Keratinocyte (primary cell): ENCODE results near the gene FGGY. TPM values are rescaled to one million over a fixed set of nuclear protein-coding genes. Genes with fewer than 3 reads are reported as not detected.

Source experiments
- DNase-seq: peaks from one replicate; pipeline ENCODE4 v3.0.0-alpha.2; 2011; ENCODE audit warnings: low read depth, missing footprints, low spot score
- FAIRE-seq: peaks from 2 replicates; lab custom pipeline; 2011; peaks lifted over from hg19 to GRCh38; lab: Jason Lieb, UNC
- H2AFZ ChIP-seq: 2 replicates; pipeline ENCODE4 v1.6.0; 2012; ENCODE audit warnings: low read length, control low read depth, inconsistent platforms; ENCODE audit not compliant: control insufficient read depth
- H3K27ac ChIP-seq: 2 replicates; pipeline ENCODE4 v1.5.1; 2011; ENCODE audit warnings: low read length; ENCODE audit not compliant: control insufficient read depth, insufficient read depth
- H3K27me3 ChIP-seq: 3 replicates; pipeline ENCODE4 v1.6.0; 2011; ENCODE audit warnings: low read length; ENCODE audit not compliant: control insufficient read depth, insufficient read depth; ENCODE audit errors: extremely low read depth
- H3K36me3 ChIP-seq, 2 experiments: 2 replicates in 1 of 2; 3 replicates in 1 of 2; pipeline ENCODE4 v1.5.1; 2011; ENCODE audit warnings: low read length in 2 of 2, mild to moderate bottlenecking in 1 of 2; ENCODE audit not compliant: control insufficient read depth in 2 of 2, insufficient read depth in 2 of 2; ENCODE audit errors: extremely low read depth in 1 of 2
- H3K4me1 ChIP-seq: 3 replicates; pipeline ENCODE4 v1.5.1; 2011; ENCODE audit warnings: low read length; ENCODE audit not compliant: control insufficient read depth, insufficient read depth; ENCODE audit errors: extremely low read depth
- H3K4me2 ChIP-seq: 3 replicates; pipeline ENCODE4 v1.6.0; 2011; ENCODE audit warnings: low read depth, low read length; ENCODE audit not compliant: control insufficient read depth, insufficient read depth; ENCODE audit errors: extremely low read depth
- H3K4me3 ChIP-seq, 3 experiments: fragments of 200-600 bp in 1 of 3; sonication (generic) in 1 of 3; 2 replicates in 2 of 3; 3 replicates in 1 of 3; pipeline ENCODE4 v1.5.1; 2011 to 2016; ENCODE audit warnings: low read length in 3 of 3, mild to moderate bottlenecking in 3 of 3, control low read depth in 2 of 3, inconsistent platforms in 1 of 3, low read depth in 1 of 3, mixed read lengths in 1 of 3, mixed run types in 1 of 3, moderate library complexity in 1 of 3; ENCODE audit not compliant: control insufficient read depth in 2 of 3, insufficient read depth in 2 of 3; ENCODE audit errors: extremely low read depth in 1 of 3
- H3K79me2 ChIP-seq: 2 replicates; pipeline ENCODE4 v1.6.0; 2012; ENCODE audit warnings: low read length; ENCODE audit not compliant: control insufficient read depth, insufficient read depth
- H3K9ac ChIP-seq: 3 replicates; pipeline ENCODE4 v1.6.0; 2011; ENCODE audit warnings: low read length; ENCODE audit not compliant: control insufficient read depth, insufficient read depth; ENCODE audit errors: extremely low read depth
- H3K9me1 ChIP-seq: 3 replicates; pipeline ENCODE4 v1.6.0; 2011; ENCODE audit warnings: low read length; ENCODE audit not compliant: control insufficient read depth, insufficient read depth; ENCODE audit errors: extremely low read depth
- H3K9me3 ChIP-seq: 2 replicates; pipeline ENCODE4 v1.5.1; 2012; ENCODE audit warnings: low read depth, low read length; ENCODE audit not compliant: control insufficient read depth
- H4K20me1 ChIP-seq: 3 replicates; pipeline ENCODE4 v1.6.0; 2011; ENCODE audit warnings: low read length; ENCODE audit not compliant: control insufficient read depth, insufficient read depth; ENCODE audit errors: extremely low read depth
- EZH2 ChIP-seq: IDR thresholded peaks from one replicate; pipeline ENCODE4 v1.6.1; 2012; ENCODE audit warnings: inconsistent platforms, mild to moderate bottlenecking, low read length, moderate library complexity
- dilution Hi-C: fragments of 300-500 bp; cut with MboI; formaldehyde crosslinking; loops from one replicate; pipeline ENCODE4 v1.7.0; 2020; ENCODE audit warnings: low sequenced_read_pairs; ENCODE audit not compliant: extremely low pct_ligation_motif_present
- polyA plus RNA-seq, 5 experiments: library from polyadenylated mRNA; depleted of rRNA in 3 of 5; stranded (reverse) in 3 of 5; stranded (forward) in 1 of 5; unstranded in 1 of 5; fragments of >200 nt; gene quantifications; 1 replicate in 1 of 5; 2 replicates in 3 of 5; 3 replicates in 1 of 5; pipeline versions ENCODE4 v1.2.1 to v1.2.3, GENCODE V29; 2011 to 2012; ENCODE audit warnings: missing spikeins in 2 of 5, low read depth in 1 of 5, low replicate concordance in 1 of 5
- TF ChIP-seq, protein P1 (sequence below), 3 experiments: IDR thresholded peaks in 1 of 3; conservative IDR thresholded peaks in 1 of 3; optimal IDR thresholded peaks in 1 of 3; 2 replicates in 2 of 3; 3 replicates in 1 of 3; pipeline versions ENCODE3 to v1.5.1; 2011; ENCODE audit warnings: low read length in 3 of 3, mild to moderate bottlenecking in 3 of 3, moderate library complexity in 2 of 3, control low read depth in 1 of 3, inconsistent platforms in 1 of 3; ENCODE audit not compliant: insufficient read depth in 2 of 3; ENCODE audit errors: extremely low read depth in 1 of 3

The FGGY gene
- polyA plus RNA-seq, 1 donor (not counting 4 experiments of a cell fraction or from before 2014, with no cell fraction given), result 16.6 TPM

DNA sequence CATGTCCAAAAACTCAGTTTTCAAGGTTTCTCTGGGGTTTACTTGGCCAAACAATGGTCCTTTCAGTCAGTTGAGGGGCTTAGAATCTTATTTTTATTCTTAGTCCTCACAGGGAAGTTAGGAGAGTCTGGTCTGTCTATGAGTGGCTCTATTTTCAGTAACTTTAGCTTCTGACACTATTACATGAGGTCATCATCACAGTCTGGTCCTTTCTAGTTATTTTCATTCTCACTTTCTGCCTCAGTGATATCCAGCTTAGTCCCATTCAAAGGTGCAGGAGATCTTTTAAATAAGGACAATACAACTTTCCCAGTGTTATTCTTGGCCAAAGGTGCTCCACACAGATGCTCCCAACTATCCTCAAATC lies 30.0 kb upstream of the FGGY start:
- no peak overlapping the region for H2AFZ ChIP-seq
- DNase-seq (no peak), FAIRE-seq (no peak)
- H4K20me1 ChIP-seq, result no peaks in the 10 kb centered on the region
- H3K9ac ChIP-seq, result no peak overlapping the region
- H3K4me1 ChIP-seq, result no peaks in the 10 kb centered on the region
- no peaks in the 10 kb centered on the region for H3K9me3 ChIP-seq
- H3K4me2 ChIP-seq, result no peak overlapping the region
- H3K36me3 ChIP-seq, result no peaks in the 10 kb centered on the region
- no peaks in the 10 kb centered on the region for H3K9me1 ChIP-seq
- no peak overlapping the region for H3K4me3 ChIP-seq
- H3K27ac ChIP-seq, result no peak overlapping the region
- dilution Hi-C loops, result no loop called here
- TF ChIP-seq EZH2, result no peak
- TF ChIP-seq, protein P1, sequence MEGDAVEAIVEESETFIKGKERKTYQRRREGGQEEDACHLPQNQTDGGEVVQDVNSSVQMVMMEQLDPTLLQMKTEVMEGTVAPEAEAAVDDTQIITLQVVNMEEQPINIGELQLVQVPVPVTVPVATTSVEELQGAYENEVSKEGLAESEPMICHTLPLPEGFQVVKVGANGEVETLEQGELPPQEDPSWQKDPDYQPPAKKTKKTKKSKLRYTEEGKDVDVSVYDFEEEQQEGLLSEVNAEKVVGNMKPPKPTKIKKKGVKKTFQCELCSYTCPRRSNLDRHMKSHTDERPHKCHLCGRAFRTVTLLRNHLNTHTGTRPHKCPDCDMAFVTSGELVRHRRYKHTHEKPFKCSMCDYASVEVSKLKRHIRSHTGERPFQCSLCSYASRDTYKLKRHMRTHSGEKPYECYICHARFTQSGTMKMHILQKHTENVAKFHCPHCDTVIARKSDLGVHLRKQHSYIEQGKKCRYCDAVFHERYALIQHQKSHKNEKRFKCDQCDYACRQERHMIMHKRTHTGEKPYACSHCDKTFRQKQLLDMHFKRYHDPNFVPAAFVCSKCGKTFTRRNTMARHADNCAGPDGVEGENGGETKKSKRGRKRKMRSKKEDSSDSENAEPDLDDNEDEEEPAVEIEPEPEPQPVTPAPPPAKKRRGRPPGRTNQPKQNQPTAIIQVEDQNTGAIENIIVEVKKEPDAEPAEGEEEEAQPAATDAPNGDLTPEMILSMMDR (optimal IDR thresholded peaks at IDR 0.05 in 1 of 3, IDR thresholded peaks at IDR 0.05 in 1 of 3, conservative IDR thresholded peaks at IDR 0.05 in 1 of 3; ENCODE audit: extremely low read depth in 1 of 3, insufficient read depth in 2 of 3, low read length in 3 of 3), result no peak
- H3K79me2 ChIP-seq, result no peaks in the 10 kb centered on the region
- H3K27me3 ChIP-seq, result no peaks in the 10 kb centered on the region

GRCh38 chr1:59268406-59268805 lies 28.5 kb upstream of the FGGY start:
- no peak for DNase-seq
- Histone ChIP-seq H2AFZ (no peak overlapping the region), H3K27ac (no peak overlapping the region), H4K20me1 (no peaks in the 10 kb centered on the region), H3K9ac (no peak overlapping the region), H3K27me3 (no peaks in the 10 kb centered on the region), H3K36me3 (no peaks in the 10 kb centered on the region), H3K9me3 (no peaks in the 10 kb centered on the region), H3K4me2 (no peak overlapping the region), H3K4me1 (peaks cover 7% of the 10 kb centered on the region), H3K79me2 (no peaks in the 10 kb centered on the region), H3K4me3 (no peak overlapping the region), H3K9me1 (no peaks in the 10 kb centered on the region)
- FAIRE-seq, result no peak
- TF ChIP-seq, protein P1 (optimal IDR thresholded peaks at IDR 0.05 in 1 of 3, IDR thresholded peaks at IDR 0.05 in 1 of 3, conservative IDR thresholded peaks at IDR 0.05 in 1 of 3; ENCODE audit: extremely low read depth in 1 of 3, insufficient read depth in 2 of 3, low read length in 3 of 3), result no peak
- TF ChIP-seq EZH2, result no peak
- dilution Hi-C loops, result no loop called here
